Esophagus mucosa (tissue), 1 donor: ENCODE results near the gene ATG12. TPM values are rescaled to one million over a fixed set of nuclear protein-coding genes. Genes with fewer than 3 reads are reported as not detected.
A peak's percentile ranks its signal among the peaks of the same experiment; 100 is the strongest.
"Not testable (repeated sequence)": the region's sequence is repeated elsewhere in the genome, so short reads cannot be mapped to it uniquely, and the experiment has no call there.

Experiments used
- ATAC-seq: fragments of 200-7000 bp; cut with Tn5 transposase; one replicate; pipeline ENCODE4 v1.9.1; 2020
- total RNA-seq: library from RNA; stranded (reverse); gene quantifications from one replicate; pipeline ENCODE4 v1.2.4, GENCODE V29; 2023
- donor health status: DM: yes; HTN: yes; CAD: no.

ATG12 gene
- total RNA-seq, 1 donor from 2014 or later = 18.5 TPM

DNA sequence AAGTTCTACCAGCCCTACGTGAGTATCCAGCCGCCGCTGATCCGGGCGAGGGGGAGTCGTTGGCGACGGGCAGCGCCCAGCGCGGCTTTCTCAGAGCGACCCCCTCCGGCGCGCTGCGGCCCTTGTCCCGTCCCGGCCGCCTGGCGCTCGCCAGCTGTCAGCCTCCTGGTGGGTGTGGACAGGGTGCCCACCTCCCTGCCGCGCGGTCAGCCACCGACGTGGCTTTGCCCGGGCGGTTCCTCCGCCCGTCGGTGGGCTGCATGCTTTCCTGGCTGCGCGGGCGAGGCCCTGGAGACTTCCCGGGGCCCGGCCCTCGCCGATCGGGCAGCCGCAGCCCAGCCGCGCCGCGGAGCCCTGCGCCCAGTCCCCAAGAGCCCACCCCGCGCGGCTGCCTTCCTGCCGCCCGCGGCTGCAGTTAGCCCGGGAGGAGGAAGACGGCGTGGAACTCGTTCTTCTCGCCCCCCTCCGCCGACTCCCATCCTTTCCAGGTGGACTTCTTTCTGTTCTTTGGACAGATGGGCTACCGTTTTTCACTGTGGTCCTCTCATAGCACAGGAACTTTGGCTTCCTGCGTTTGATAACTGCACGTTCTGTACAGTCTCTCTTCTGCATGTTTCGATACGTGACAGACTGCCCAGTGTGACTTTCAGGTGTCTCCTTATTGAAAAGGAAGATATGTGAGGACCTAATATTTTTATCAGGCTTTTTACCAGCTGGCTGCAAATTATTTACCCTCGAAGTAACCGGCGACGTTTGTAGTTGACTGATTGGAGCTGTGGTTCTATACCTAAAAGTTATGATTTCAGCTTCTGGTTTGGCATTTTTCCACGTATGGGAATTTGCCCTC lies 947 bp upstream of the ATG12 start:
- ATAC-seq = peak; percentile 40

DNA sequence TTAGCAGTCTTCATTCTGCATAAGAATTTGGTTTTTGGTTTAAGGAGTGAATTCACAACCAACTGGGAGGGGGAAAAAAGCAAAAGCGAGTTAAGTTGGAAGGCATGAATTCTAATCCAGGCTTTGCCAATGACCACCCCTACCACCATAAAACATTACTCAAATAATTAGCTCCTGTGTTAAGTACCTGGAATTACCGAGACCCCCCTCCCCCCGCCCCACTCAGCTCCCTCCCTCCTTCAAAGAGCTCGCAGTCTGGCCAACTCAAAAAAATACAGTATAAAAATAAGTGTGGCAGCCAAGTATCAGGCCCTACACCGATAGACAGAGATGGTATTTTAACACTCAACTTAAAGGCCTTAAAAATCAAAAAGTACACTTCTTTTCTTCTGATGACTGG lies 492 bp downstream of the ATG12 start:
- no peak for ATAC-seq

DNA sequence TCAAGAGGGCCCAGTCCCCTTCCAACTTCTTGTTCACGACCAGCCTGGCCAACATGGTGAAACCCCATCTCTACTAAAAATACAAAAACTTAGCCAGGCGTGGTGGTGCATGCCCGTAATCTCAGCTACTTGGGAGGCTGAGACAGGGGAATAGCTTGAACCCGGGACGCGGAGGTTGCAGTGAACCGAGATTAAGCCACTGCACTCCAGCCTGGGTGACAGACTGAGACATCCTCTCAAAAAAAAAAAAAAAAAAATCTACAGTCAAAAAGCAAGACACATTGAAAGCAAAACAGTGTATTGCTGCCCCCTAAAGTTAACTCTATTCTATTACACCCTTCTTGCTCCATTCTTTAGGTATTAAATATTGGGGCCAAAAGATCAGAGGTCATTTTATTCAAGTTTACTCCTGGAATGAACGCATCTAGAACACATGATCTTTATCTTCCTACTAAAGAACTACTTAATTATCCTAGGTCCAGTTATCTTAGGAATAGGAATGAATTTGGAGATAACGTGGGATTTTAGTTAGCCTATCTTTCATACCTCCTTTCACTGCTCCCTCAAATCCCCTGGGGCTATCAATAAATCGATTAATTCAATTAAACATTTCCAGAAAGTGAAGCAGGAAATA lies 2.4 kb downstream of the ATG12 start:
- ATAC-seq = no peak

DNA sequence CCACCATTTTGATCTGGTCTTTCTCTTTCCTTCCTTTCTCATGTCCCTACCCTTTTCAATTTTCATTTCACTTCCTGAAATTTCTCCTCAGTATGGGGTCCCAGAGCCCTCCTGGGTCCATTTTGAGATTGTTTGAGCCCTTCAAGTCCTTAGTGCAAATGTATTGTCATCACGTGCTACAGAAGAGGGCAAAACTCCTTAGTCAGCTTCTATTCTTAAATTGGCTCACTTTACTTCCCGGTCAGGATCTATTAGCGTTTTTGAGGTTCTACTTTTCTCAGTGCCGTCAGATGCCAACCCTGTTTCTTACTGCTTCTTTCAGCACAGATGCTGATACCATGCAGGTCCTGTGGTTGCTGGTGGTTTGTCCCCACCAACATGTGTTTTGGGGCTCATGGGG lies 5.9 kb downstream of the ATG12 start:
- ATAC-seq = no peak

DNA sequence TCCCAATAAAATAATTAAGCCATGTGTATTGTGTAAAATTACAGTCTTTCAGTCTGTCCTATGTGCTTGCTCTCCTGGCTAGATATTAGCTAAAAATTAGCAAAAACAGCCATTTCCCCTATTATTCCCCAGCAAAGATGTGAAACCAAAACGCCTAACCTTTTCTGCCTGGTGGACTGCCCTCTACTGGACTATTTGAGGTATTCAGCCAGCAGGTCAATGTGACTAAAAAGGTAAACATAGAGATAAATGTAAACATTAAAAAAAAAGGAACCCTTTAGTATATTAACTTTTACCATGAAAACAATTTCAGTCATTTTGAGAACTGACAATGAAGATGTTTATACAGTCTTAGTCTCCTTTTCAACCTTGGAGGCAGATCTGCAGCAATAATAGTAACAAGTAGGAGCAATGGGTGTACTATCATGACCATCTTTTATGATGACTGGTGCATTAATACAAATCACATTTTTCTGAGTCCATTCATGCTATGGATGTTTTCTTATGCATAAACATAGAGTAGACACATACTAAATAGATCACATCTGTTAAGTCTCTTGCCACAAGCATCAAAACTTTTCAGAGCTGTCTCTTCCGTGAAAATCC lies 10.1 kb downstream of the ATG12 start:
- peak; percentile 50 for ATAC-seq

DNA sequence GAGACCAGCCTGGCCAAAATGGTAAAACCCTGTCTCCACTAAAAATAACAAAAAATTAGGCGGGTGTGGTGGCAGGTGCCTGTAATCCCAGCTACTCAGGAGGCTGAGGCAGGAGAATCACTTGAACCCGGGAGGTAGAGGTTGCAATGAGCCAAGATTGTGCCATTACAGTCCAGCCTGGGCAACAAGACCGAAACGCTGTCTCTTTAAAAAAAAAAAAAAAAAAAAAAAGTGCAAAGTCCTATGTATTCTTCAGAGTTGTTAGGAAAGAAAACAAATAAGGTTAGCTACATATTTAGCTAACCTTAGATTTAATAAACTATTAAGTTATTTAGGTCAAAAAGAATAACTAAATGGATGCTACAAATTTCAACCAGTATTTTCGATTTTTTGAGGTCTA lies 11.5 kb downstream of the ATG12 start:
- ATAC-seq = no peak

DNA sequence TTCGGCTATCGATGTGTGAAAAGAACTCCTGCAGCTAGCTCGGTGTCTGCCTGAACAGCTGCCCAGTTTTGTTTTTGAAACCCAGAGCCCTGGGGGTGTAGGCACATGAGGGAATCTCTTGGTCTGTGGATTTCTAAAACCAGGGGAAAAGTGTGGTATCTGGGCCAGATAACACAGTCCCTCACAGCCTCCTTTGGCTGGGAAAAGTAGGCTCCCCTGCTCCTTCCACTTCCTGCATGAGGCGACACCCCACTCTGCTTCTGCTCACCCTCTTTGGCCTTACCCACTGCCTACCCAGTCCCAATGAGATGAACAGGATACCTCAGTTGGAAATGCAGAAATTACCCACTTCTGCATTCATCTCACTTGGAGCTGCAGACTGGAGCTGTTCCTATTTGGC lies 15.4 kb downstream of the ATG12 start:
- ATAC-seq = no peak

DNA sequence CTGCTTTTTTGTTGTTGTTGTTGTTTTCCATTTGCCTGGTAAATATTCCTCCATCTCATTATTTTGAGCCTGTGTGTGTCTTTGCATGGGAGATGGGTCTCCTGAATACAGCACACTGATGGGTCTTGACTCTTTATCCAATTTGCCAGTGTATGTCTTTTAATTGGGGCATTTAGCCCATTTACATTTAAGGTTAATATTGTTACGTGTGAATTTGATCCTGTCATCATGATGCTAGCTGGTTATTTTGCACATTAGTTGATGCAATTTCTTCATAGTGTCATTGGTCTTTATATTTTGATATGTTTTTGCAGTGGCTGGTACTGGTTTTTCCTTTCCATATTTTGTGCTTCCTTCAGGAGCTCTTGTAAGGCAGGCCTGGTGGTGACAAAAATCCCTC lies 16.4 kb downstream of the ATG12 start:
- ATAC-seq = not testable (repeated sequence)

DNA sequence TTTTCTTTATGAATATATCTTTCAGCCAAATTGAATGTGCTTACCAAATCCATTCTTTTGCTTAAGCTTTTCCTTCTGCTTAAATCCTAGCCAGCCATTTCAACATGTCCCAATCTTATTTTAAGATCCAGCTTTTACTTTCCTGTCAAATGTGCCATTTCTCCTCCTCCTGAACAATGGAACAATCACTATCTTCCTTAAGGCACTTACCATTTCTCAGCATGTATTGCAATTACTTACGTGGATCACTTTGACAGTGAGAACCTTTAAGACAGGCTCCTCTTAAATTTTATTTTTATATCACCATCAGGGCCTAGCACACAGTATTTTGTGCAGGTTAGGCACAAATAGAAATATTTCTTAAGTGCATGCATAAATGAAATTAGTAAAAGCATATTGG lies 20.5 kb downstream of the ATG12 start:
- ATAC-seq = no peak

DNA sequence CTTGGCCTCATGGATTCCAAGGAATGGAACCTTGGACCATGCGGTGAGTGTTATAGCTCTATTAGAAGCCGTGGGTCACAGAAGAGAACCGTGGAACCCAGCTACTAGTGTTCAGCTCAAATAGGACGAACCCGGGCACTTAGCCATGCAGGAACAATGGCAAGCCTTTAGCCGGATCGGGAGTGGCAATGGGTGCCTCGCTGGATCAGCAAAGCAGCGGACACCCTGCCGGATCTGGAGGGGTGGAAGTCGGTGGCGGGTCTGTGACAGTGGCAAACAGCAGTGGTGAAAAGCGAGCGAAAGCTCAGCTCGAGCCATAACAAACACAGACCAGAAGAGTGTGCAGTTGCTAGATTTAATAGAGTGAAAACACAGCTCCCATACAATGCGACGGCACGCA lies 22.5 kb downstream of the ATG12 start:
- ATAC-seq = no peak

DNA sequence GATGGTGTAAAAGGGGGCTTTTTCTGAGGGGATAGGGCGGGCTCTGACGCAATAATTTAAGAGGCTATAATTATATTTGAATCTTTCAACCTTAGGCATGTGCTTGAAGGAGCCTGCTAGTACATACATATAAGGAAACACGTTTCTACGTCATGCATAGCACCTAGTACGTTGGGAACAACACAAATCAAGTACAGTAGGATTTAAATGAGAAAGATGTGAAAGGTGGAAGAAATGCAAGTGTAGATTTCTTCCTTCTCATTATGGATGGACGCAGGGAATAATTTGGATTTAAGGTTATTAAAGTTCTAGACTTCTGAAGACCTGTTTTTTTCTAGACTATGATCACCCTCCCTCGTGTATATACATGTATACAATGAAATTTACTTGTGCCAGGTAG lies 24.0 kb downstream of the ATG12 start:
- no peak for ATAC-seq

DNA sequence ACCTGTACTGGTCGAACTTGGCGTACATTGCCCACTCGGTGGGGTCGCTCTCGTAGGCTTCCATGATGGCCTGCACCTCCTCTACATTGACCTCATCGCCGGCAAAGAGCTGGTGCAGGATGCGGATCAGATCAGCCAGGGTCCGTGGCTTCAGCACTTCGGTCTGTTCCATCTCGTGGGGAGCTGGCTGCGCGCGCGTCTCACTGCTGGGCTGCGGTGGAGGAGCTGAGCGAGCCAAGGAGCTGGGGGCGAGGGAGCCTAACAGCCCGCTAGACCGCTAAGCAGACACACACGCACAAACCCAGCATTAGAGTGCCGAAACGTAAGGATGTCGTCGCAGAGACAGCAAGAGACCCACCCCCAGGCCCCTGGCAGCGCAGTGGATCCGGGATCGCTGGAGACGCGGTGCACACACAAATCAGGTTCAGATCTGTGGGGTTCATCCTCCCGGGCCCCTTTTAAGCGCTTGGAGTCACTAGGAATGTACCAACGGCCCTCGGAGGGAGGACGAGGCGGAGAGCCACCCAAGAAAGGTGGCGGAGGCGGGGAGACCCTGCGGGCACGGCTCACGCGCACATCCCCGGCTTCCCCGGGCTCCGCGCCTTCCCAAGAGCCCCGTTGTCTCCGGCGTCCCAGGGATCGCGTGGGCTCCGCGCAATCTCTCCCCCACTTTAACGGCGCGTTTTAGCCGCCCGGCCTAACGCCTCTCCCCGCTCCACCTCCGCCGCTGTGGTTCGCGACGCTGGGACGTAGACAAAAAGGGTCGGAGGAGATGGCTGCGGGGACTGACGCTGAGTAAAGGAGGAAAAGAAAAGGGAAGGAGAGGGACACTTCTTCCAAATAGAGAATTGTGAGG lies 24.9 kb downstream of the ATG12 start, which contains the start of gene CDO1:
Gene CDO1 (minus strand): TSS at position 434 of the 856 bp plus-strand sequence. CDS start 262 bp downstream, at position 172.
- ATAC-seq = peak; percentile 33

DNA sequence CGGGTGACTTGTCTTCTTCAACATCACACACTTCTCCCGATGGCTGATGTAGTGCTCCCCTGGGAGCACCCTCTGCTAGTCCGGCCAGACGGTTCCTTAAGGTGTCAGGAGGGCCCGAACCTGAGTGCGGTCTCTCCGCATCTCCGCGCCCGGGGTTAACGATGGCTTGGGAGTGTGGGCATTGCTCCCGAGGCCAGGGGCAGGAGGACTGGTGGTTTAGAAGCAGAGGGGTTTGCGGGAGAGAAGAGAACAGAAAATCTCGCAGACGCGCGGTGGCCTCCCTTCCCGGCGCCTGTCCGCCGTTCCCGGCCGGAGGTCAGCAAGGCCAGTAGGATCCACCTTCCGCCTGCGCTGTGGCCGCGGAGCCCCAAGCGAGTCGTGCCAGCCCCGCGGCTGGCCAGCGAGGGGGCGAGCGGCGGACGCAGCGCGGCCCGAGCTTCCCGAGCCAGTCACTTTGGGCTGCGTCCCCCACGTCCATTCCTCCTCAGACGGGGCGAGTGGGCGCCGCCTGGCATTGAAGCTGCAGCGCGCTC lies 25.6 kb downstream of the ATG12 start:
- ATAC-seq = no peak

DNA sequence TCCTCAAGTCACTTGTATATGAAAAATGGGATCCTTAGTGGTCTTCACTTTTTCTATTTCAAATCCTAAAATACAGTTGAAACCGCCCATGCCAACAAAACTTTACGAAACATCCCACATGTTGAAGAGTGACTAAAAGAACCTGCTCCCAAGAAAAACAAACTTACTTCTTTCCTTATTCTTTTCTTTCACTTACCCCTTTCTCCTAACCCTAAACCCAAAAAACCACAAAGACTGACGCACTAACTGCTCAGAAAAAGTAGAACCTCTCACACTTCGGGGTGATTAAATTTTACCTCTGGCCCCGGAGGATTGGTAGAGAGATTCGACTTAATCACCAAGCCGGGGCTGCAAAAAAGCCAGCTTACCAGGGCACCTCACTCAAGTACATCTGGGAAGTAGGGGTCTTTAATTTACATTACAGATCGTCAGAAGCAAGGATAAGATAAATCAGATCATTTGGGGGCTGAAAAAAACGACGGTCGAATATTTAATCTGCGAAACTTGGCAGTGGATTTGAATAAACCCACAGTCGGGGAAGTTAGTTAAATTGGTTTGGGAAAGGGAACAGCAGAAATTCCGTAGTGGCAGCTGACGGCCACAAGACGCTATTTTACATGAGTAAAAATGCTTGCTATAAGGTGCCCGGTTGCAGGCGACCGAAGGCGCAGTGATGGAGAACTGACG lies 26.2 kb downstream of the ATG12 start:
- no peak for ATAC-seq

DNA sequence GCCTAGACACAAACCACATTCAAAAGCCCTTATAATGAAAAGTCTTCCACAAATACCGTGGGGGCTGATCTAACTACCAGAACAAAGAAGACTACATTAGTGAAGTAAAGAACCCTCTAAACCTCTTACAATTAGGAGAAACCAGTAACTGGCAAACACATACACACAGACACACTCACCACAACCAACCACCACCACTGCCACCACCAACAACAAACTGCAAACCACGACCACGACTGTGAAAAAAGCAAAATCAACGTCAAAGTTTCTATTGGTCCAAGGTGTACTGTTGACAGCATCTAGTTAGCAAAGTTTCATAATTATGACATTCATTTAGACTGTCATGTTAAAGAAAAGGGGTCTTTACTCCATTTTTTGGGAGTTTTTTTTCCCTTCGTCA lies 27.6 kb downstream of the ATG12 start:
- ATAC-seq = no peak

DNA sequence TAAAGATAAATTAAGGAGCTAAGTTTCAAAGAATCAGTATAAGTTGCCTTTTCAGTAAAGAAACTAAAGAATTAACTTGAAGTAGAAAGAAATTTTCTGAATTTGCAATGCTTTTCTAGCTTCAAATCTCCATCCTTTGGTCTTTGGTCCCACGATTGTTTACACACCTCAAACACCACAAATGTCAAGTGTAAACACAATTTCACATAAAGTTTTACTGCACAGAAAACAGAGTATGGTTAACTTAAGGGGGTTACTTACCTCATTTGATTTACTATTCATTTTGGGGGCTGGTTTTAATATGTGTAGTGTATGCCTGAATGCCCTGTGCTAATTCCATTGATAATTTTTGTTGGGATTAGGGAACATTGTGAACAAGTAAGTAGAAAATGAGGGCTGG lies 29.0 kb downstream of the ATG12 start:
- no peak for ATAC-seq

DNA sequence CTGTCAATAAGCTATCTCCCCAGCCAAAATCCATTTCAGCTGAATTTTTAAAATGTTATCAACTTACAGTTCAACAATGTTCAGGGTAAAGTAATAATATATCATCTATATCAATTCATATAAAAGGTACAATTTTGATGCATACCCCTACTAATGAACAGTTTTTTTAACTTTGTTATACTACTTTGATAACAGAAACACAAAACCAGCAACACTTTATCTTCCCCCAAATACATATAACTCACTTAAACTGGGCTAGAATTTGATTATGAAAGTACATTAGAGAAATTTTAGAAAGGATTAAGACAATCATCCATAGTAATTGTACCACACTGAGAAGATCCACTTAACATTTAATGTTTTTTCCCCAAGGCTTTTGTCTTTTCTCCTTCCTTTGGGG lies 30.0 kb downstream of the ATG12 start:
- no peak for ATAC-seq

DNA sequence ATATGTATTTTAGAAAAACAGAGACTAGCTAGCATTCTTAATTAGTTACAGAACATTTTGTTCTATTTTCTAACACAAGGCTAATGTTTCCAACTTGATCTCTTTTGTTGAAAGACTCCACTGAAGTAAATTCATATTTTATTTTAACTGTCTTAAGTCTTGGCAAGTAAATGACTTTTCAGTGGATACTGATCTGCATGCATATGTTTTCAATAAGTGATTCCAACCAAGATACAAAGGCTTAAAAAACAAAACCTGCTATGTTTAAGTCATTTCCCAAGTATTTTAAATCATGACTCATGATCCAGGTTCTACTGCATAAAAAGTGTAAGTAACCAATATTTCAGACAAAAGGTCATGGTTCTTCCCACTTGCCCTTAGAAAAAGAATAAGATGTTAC lies 30.6 kb downstream of the ATG12 start:
- no peak for ATAC-seq

DNA sequence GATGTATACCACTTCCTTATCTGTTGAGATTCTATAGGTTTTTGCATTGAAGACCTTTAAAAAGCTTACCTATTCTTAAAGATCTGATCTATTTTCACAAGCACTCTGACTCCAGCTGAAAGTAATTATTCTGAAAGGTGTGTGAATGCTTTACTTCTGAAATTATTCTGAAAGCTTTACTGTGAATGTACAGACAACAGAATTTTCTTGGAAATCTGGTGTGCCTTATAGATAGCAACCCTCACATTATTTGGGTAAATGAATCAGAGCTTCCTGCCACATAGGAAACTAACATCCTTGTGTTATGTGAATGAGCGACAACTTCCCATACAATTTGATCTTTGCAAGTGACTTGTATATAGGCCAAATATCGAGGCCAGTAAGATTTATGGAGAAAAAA lies 31.4 kb downstream of the ATG12 start:
- ATAC-seq = no peak

DNA sequence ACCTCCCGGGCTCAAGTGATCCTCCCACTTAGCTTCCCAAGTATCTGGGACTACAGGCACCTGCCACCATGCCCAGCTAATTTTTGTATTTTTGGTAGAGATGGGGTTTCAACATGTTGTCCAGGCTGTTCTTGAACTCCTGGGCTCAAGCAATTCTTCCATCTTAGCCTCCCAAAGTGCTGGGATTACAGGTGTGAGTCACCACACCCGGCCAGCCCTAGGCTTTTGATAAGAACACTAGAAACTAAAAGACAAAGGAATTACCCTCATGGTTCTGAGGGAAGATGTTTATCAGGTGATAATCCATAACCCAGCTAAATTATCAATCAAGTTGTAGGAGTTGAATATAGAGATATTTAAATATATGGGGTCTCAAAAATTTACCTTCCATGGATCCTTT lies 33.3 kb downstream of the ATG12 start:
- not testable (repeated sequence) for ATAC-seq

DNA sequence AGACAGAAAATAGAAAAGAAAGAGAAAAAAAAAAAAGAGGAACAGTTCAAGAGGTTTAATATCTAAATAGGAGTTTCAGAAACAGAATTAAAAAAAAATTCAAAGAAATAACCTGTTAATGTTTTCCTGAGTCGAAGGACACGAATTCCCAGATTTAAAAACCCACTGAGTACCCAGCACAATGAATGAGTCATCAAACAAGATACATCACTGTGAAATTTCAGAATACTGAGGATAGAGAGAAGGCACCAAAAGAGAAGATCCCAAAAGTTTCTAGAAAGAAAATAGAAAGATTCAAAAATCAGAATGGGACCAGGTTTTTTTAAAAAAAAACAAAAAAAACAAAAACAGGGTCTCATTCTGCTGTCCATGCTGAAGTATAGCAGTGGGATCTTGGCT lies 33.7 kb downstream of the ATG12 start:
- no peak for ATAC-seq
